HepG2 (cell line): ENCODE measurements around the gene SFI1. TPM values are rescaled to one million over a fixed set of nuclear protein-coding genes. Genes with fewer than 3 reads are reported as not detected.

ENCODE experiments used
- AGO2 ChIP-seq: fragments of 200-400 bp; formaldehyde crosslinking; optimal IDR thresholded peaks from 2 replicates; pipeline ENCODE3; 2017; ENCODE audit warnings: mild to moderate bottlenecking, low read depth, low read length, moderate library complexity
- CTCF ChIP-seq: sonication (generic); formaldehyde crosslinking; IDR thresholded peaks from 2 replicates; pipeline ENCODE4 v1.5.0; 2020; ENCODE audit warnings: mild to moderate bottlenecking, missing genetic modification reagents, moderate library complexity
- GPN1 ChIP-seq: sonication (generic); formaldehyde crosslinking; IDR thresholded peaks from 2 replicates; pipeline ENCODE4 v1.5.1; 2020; ENCODE audit warnings: missing genetic modification reagents, borderline replicate concordance
- HOXA9 ChIP-seq: sonication (generic); formaldehyde crosslinking; IDR thresholded peaks from 2 replicates; pipeline ENCODE4 v1.8.1; 2022; ENCODE audit warnings: missing genetic modification reagents, mild to moderate bottlenecking, moderate library complexity, borderline replicate concordance
- KLF12 ChIP-seq: sonication (generic); formaldehyde crosslinking; IDR thresholded peaks from 2 replicates; pipeline ENCODE4 v1.4.0; 2020; ENCODE audit warnings: missing genetic modification reagents, borderline replicate concordance
- MTF2 ChIP-seq: sonication (generic); formaldehyde crosslinking; IDR thresholded peaks from 2 replicates; pipeline ENCODE4 v1.5.0; 2020; ENCODE audit warnings: missing genetic modification reagents, borderline replicate concordance
- NFE2L1 ChIP-seq: sonication (generic); formaldehyde crosslinking; IDR thresholded peaks from 2 replicates; pipeline ENCODE4 v1.4.0; 2020; ENCODE audit warnings: missing genetic modification reagents, mild to moderate bottlenecking, borderline replicate concordance
- NFE2L2 ChIP-seq: fragments of 150-350 bp; IDR thresholded peaks from 2 replicates; pipeline ENCODE4 v1.6.1; 2014; ENCODE audit warnings: low read length
- NONO ChIP-seq, 2 experiments: fragments of 450-650 bp in 1 of 2; sonication (generic) in 1 of 2; formaldehyde crosslinking in 1 of 2; IDR thresholded peaks in 1 of 2; conservative IDR thresholded peaks in 1 of 2; 2 replicates each; pipeline versions ENCODE4 v1.6.1 to v1.8.0; 2017 to 2022; ENCODE audit warnings: mild to moderate bottlenecking in 1 of 2, missing genetic modification reagents in 1 of 2, moderate library complexity in 1 of 2
- PLRG1 ChIP-seq: fragments of 450-650 bp; conservative IDR thresholded peaks from 2 replicates; pipeline ENCODE4 v1.6.1; 2016
- RBFOX2 ChIP-seq: fragments of 200-400 bp; formaldehyde crosslinking; IDR thresholded peaks from 2 replicates; pipeline ENCODE4 v1.6.1; 2017; ENCODE audit warnings: low read depth, mild to moderate bottlenecking, low read length
- RFX1 ChIP-seq: fragments of 450-650 bp; IDR thresholded peaks from 2 replicates; pipeline ENCODE4 v1.6.1; 2017
- SNAI1 ChIP-seq: sonication (generic); formaldehyde crosslinking; IDR thresholded peaks from 2 replicates; pipeline ENCODE4 v1.5.0; 2020; ENCODE audit warnings: mild to moderate bottlenecking, missing genetic modification reagents, borderline replicate concordance
- SRSF9 ChIP-seq: fragments of 200-400 bp; formaldehyde crosslinking; IDR thresholded peaks from 2 replicates; pipeline ENCODE4 v1.6.1; 2018; ENCODE audit warnings: borderline replicate concordance, mild to moderate bottlenecking, low read depth, low read length; ENCODE audit not compliant: insufficient read depth, poor library complexity, severe bottlenecking
- ZNF350 ChIP-seq: sonication (generic); formaldehyde crosslinking; IDR thresholded peaks from 2 replicates; pipeline ENCODE4 v1.4.0; 2020; ENCODE audit warnings: mild to moderate bottlenecking, low read depth, missing genetic modification reagents, borderline replicate concordance
- ZSCAN12 ChIP-seq: sonication (generic); formaldehyde crosslinking; IDR thresholded peaks from 2 replicates; pipeline ENCODE4 v1.9.0; 2021; ENCODE audit warnings: mild to moderate bottlenecking, missing genetic modification reagents
- polyA plus RNA-seq, 8 experiments: library from polyadenylated mRNA; depleted of rRNA in 3 of 8; stranded (reverse) in 7 of 8; unstranded in 1 of 8; fragments of >200 nt; fragmentation: Illumina TruSeq in 4 of 8; extraction: Trizol in 4 of 8; gene quantifications; 2 replicates each; pipeline versions ENCODE4 v1.2.1 to v1.2.3, GENCODE V29; 2011 to 2016; ENCODE audit warnings: low read depth in 4 of 8, missing spikeins in 1 of 8, mixed read lengths in 1 of 8; ENCODE audit not compliant: insufficient read depth in 1 of 8
- total RNA-seq, 5 experiments: library from RNA; depleted of rRNA; stranded (reverse); fragments of >200 nt; fragmentation: Illumina TruSeq; extraction: Trizol; gene quantifications; 2 replicates each; pipeline ENCODE4 v1.2.3, GENCODE V29; 2016; ENCODE audit warnings: low read depth in 1 of 5
- TF ChIP-seq, protein P1 (sequence below): sonication (generic); formaldehyde crosslinking; IDR thresholded peaks from 2 replicates; pipeline ENCODE4 v1.9.0; 2021; ENCODE audit warnings: mild to moderate bottlenecking, missing genetic modification reagents
- TF ChIP-seq, protein P2 (sequence below): sonication (generic); formaldehyde crosslinking; IDR thresholded peaks from 2 replicates; pipeline ENCODE4 v1.9.0; 2021; ENCODE audit warnings: missing genetic modification reagents, mild to moderate bottlenecking, borderline replicate concordance
- TF ChIP-seq, protein P3 (sequence below): conservative IDR thresholded peaks from 2 replicates; pipeline ENCODE4 v1.6.1; 2018; ENCODE audit warnings: missing genetic modification reagents

Gene SFI1
- total and polyA plus RNA-seq, 2 of the 13 experiments (the other 11 are each of a cell fraction or from before 2014, with no cell fraction given) = 20.5 to 40.1 TPM

DNA sequence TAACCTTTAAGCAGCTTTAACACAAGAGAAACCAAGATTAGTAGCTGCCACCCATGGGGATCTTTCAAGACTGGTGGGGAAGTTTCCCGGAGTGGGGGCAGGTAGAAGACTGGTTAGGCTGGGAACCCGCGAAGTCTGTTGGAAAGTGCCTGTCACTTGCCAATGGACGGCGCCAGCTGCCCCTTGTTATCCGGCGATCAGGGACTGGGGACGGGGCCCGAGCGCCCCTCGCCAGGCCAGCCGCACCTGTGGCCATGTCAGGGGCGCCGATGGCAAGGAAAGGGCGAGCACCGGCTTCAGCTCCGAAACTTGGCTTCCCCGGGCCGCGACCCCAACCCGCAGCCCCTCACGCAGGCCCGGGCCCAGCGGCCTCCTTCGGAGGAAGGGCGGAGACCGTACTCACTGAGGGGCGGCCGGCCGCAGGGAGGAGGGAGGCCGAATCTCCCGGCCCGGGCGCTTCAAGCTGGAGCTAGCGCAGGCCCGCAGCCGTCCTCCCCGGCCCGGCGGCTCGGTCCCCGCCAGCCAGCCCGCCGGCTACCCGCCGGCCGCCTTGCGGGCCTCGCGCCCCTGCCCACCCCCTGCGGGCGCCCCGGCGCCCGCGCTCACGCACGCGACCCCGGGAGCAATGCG lies 7.2 kb upstream of the SFI1 start (continued):
- TF ChIP-seq, protein P1, sequence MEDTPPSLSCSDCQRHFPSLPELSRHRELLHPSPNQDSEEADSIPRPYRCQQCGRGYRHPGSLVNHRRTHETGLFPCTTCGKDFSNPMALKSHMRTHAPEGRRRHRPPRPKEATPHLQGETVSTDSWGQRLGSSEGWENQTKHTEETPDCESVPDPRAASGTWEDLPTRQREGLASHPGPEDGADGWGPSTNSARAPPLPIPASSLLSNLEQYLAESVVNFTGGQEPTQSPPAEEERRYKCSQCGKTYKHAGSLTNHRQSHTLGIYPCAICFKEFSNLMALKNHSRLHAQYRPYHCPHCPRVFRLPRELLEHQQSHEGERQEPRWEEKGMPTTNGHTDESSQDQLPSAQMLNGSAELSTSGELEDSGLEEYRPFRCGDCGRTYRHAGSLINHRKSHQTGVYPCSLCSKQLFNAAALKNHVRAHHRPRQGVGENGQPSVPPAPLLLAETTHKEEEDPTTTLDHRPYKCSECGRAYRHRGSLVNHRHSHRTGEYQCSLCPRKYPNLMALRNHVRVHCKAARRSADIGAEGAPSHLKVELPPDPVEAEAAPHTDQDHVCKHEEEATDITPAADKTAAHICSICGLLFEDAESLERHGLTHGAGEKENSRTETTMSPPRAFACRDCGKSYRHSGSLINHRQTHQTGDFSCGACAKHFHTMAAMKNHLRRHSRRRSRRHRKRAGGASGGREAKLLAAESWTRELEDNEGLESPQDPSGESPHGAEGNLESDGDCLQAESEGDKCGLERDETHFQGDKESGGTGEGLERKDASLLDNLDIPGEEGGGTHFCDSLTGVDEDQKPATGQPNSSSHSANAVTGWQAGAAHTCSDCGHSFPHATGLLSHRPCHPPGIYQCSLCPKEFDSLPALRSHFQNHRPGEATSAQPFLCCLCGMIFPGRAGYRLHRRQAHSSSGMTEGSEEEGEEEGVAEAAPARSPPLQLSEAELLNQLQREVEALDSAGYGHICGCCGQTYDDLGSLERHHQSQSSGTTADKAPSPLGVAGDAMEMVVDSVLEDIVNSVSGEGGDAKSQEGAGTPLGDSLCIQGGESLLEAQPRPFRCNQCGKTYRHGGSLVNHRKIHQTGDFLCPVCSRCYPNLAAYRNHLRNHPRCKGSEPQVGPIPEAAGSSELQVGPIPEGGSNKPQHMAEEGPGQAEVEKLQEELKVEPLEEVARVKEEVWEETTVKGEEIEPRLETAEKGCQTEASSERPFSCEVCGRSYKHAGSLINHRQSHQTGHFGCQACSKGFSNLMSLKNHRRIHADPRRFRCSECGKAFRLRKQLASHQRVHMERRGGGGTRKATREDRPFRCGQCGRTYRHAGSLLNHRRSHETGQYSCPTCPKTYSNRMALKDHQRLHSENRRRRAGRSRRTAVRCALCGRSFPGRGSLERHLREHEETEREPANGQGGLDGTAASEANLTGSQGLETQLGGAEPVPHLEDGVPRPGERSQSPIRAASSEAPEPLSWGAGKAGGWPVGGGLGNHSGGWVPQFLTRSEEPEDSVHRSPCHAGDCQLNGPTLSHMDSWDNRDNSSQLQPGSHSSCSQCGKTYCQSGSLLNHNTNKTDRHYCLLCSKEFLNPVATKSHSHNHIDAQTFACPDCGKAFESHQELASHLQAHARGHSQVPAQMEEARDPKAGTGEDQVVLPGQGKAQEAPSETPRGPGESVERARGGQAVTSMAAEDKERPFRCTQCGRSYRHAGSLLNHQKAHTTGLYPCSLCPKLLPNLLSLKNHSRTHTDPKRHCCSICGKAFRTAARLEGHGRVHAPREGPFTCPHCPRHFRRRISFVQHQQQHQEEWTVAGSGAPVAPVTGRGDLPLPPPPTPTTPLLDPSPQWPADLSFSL = no peak
- TF ChIP-seq, protein P2, sequence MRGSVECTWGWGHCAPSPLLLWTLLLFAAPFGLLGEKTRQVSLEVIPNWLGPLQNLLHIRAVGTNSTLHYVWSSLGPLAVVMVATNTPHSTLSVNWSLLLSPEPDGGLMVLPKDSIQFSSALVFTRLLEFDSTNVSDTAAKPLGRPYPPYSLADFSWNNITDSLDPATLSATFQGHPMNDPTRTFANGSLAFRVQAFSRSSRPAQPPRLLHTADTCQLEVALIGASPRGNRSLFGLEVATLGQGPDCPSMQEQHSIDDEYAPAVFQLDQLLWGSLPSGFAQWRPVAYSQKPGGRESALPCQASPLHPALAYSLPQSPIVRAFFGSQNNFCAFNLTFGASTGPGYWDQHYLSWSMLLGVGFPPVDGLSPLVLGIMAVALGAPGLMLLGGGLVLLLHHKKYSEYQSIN (CRISPR knock-in tag) = no peak
- no peak for TF ChIP-seq NFE2L2
- no peak for TF ChIP-seq HOXA9 (CRISPR knock-in tag)
- no peak for TF ChIP-seq ZNF350
- no peak for TF ChIP-seq GPN1 (CRISPR knock-in tag)
- no peak for TF ChIP-seq MTF2 (CRISPR knock-in tag)
- no peak for TF ChIP-seq SRSF9
- 0 out of 2 replicates have a peak, but pooled peaks have one; percentile 29 for TF ChIP-seq KLF12 (CRISPR knock-in tag)
- TF ChIP-seq ZSCAN12 = 0 out of 2 replicates have a peak, but pooled peaks have one; percentile 33
- TF ChIP-seq SNAI1 (CRISPR knock-in tag) = no peak
- TF ChIP-seq CTCF (CRISPR knock-in tag) = peak; percentile 43
- TF ChIP-seq RFX1 = no peak
- TF ChIP-seq PLRG1 = no peak
- TF ChIP-seq RBFOX2 = 0 out of 2 replicates have a peak, but pooled peaks have one; percentile 6
- TF ChIP-seq NONO (IDR thresholded peaks at IDR 0.05) = no peak
- no peak for TF ChIP-seq NONO (CRISPR knock-in tag; conservative IDR thresholded peaks at IDR 0.05)
- TF ChIP-seq, protein P3, sequence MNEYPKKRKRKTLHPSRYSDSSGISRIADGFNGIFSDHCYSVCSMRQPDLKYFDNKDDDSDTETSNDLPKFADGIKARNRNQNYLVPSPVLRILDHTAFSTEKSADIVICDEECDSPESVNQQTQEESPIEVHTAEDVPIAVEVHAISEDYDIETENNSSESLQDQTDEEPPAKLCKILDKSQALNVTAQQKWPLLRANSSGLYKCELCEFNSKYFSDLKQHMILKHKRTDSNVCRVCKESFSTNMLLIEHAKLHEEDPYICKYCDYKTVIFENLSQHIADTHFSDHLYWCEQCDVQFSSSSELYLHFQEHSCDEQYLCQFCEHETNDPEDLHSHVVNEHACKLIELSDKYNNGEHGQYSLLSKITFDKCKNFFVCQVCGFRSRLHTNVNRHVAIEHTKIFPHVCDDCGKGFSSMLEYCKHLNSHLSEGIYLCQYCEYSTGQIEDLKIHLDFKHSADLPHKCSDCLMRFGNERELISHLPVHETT (CRISPR knock-in tag) = no peak
- TF ChIP-seq AGO2 = peak; percentile 21
- TF ChIP-seq NFE2L1 (CRISPR knock-in tag) = no peak
